ENCODE results near the gene AOAH. TPM values are rescaled to one million over a fixed set of nuclear protein-coding genes. Genes with fewer than 3 reads are reported as not detected.

AOAH gene, protein sequence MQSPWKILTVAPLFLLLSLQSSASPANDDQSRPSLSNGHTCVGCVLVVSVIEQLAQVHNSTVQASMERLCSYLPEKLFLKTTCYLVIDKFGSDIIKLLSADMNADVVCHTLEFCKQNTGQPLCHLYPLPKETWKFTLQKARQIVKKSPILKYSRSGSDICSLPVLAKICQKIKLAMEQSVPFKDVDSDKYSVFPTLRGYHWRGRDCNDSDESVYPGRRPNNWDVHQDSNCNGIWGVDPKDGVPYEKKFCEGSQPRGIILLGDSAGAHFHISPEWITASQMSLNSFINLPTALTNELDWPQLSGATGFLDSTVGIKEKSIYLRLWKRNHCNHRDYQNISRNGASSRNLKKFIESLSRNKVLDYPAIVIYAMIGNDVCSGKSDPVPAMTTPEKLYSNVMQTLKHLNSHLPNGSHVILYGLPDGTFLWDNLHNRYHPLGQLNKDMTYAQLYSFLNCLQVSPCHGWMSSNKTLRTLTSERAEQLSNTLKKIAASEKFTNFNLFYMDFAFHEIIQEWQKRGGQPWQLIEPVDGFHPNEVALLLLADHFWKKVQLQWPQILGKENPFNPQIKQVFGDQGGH
- total RNA-seq (10 to 100 TPM in 1 of 2 donors, 1 to 10 TPM in 1; 10.0 to 34.9 TPM), polyA plus RNA-seq (10 to 100 TPM in 1 of 2 donors, 1 to 10 TPM in 1; 1.9 to 13.5 TPM)
- long read RNA-seq, donor 1, transcript AOAH-211 (21 exons, 2,381 nt) = major isoform, 13 of 16 reads
- long read RNA-seq, donor 1, partial matches to known transcripts = 1 of 16 reads
- long read RNA-seq, donor 1, other reads (novel, unspliced or antisense) = 2 of 16 reads
- long read RNA-seq, donor 2, partial matches to known transcripts = 1 of 7 reads
- long read RNA-seq, donor 2, other reads (novel, unspliced or antisense) = 6 of 7 reads

DNA sequence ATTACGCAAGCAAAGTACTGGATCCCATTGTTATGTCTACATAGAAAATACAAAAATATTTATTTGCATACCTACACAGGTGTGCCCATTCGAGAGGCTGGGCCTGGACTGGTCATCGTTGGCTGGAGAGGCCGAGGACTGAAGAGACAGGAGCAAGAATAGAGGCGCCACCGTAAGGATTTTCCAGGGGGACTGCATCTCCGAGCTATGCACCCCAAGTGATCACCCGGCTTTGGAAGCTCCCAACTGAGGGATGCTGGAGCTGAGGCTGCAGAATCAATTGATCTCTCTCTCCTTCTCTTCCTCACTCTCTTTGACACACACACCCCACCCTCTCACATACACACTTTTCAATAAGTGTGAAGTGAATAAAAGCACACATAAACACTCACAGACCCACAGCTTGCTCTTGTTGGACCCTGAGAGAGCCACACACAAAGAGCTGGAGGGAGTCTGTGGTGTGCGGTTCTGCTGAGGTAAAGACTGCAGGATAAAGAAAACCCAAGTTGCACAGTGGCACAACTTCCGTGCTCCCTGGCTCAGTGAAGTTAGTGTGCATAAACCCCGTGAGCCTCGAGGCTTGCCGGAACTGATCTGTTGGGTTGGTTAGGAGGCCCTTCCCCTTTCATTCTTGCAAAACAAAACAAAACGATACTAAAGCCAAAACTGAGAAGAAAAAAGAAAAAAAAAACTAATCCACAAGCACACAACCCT lies at the start of gene AOAH:
Gene AOAH (minus strand): TSS at position 544 of the 714 bp plus-strand sequence. CDS start 346 bp downstream, at position 198.
- DNase-seq (peak in 1 of 2 donors; percentile 86), ATAC-seq (ENCODE audit: low FRiP score) (no peak)
- H3K4me3 ChIP-seq (ENCODE audit: low read length in 2 of 2) = no peak within 1 kb of the TSS
- no peaks in the 10 kb centered on the region for H3K36me3 ChIP-seq (ENCODE audit: control insufficient read depth in 1 of 2, insufficient read depth in 2 of 2, low read length in 1 of 2)
- intact Hi-C loops (cut with DNase I) = no loop called here
- H3K27me3 ChIP-seq (ENCODE audit: control insufficient read depth in 1 of 2, insufficient read depth in 2 of 2, low read length in 1 of 2) = no peaks in the 10 kb centered on the region
- 59 to 66% methylated on average over 14 of the region's 14 CpGs for WGBS, 2 donors
- H3K9me3 ChIP-seq (ENCODE audit: control insufficient read depth, low read length) = no peaks in the 10 kb centered on the region
- no peak within 1 kb of the TSS for H3K27ac ChIP-seq (ENCODE audit: low read depth in 1 of 2, low read length in 2 of 2)
- H3K4me1 ChIP-seq (ENCODE audit: control insufficient read depth in 1 of 2, insufficient read depth in 2 of 2, low read length in 2 of 2) = no peaks in the 10 kb centered on the region

DNA sequence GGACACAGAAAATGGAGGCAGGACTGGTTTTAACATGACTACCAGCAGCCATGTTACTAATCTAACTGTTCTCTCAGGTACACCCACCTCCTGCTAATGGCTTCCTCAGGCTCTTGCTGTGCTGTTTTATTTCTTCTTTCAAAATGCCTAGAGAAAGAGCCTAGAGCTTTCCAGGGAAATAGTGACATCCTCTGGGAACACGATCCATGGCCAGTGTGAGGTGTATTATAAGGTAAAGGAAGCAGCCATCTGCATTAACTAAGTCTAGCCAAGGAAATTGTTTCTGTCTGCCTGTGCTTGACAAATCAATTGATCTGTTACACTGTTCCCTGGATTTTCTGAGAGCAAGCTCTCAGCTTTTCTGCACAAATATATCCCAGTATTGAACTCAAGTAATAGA lies 42.2 kb upstream of the AOAH start:
- ATAC-seq (ENCODE audit: low FRiP score) (no peak), DNase-seq (no peak)
- Histone ChIP-seq H3K27me3 (ENCODE audit: control insufficient read depth in 1 of 2, insufficient read depth in 2 of 2, low read length in 1 of 2) (no peaks in the 10 kb centered on the region), H3K4me1 (ENCODE audit: control insufficient read depth in 1 of 2, insufficient read depth in 2 of 2, low read length in 2 of 2) (no peaks in the 10 kb centered on the region), H3K36me3 (ENCODE audit: control insufficient read depth in 1 of 2, insufficient read depth in 2 of 2, low read length in 1 of 2) (no peaks in the 10 kb centered on the region), H3K27ac (ENCODE audit: low read depth in 1 of 2, low read length in 2 of 2) (no peak overlapping the region), H3K9me3 (ENCODE audit: control insufficient read depth, low read length) (no peaks in the 10 kb centered on the region), H3K4me3 (ENCODE audit: low read length in 2 of 2) (no peak overlapping the region)
- WGBS, 2 donors = 90 to 94% methylated on average over 1 of the region's 1 CpG
- intact Hi-C loops (cut with DNase I) = no loop called here

DNA sequence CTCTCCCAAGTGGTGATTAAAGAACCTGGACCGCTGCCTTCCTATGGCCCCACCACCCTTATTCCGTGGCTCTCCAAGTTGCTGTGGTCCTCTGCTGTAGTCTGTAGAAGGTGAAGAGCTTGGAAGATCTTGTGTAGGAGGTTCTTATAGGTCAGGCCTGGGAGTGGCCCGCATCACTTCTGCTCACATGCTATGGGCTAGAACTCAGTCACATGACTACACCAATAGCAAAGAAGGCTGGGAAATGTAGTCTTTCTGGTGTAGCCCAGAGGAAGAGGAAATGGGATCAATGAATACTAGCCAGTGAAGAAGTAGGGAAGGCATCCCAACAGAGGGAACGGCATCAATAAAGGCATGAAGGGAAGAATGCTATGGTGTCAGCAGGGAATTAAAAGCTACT lies 41.3 kb upstream of the AOAH start:
- Histone ChIP-seq H3K4me3 (ENCODE audit: low read length in 2 of 2) (no peak overlapping the region), H3K9me3 (ENCODE audit: control insufficient read depth, low read length) (no peaks in the 10 kb centered on the region), H3K36me3 (ENCODE audit: control insufficient read depth in 1 of 2, insufficient read depth in 2 of 2, low read length in 1 of 2) (no peaks in the 10 kb centered on the region), H3K4me1 (ENCODE audit: control insufficient read depth in 1 of 2, insufficient read depth in 2 of 2, low read length in 2 of 2) (no peaks in the 10 kb centered on the region), H3K27me3 (ENCODE audit: control insufficient read depth in 1 of 2, insufficient read depth in 2 of 2, low read length in 1 of 2) (no peaks in the 10 kb centered on the region), H3K27ac (ENCODE audit: low read depth in 1 of 2, low read length in 2 of 2) (no peak overlapping the region)
- DNase-seq (no peak), ATAC-seq (ENCODE audit: low FRiP score) (no peak)
- intact Hi-C loops (cut with DNase I) = no loop called here
- 77 to 94% methylated on average over 4 of the region's 4 CpGs for WGBS, 2 donors

DNA sequence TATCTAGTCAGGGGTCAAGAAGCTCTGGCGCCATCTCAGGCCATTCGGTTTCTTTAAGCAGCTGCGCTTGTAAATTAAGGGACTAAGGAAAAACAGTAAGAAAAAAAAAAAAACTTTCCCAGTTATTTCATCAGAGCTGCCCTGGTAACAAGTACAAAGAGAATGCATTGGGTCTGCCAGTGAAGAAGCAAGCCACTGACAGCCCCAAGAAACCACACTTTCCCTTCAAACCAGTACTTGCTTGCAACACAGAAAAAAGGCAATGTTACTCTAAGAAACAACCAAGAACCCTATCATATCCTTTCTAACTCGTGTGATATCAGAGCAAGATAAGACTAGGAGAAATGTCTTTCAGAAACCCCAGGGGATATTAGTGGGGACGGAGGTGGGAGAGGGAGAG lies 40.6 kb upstream of the AOAH start:
- Histone ChIP-seq H3K27ac (ENCODE audit: low read depth in 1 of 2, low read length in 2 of 2) (no peak overlapping the region), H3K4me3 (ENCODE audit: low read length in 2 of 2) (no peak overlapping the region), H3K27me3 (ENCODE audit: control insufficient read depth in 1 of 2, insufficient read depth in 2 of 2, low read length in 1 of 2) (no peaks in the 10 kb centered on the region), H3K9me3 (ENCODE audit: control insufficient read depth, low read length) (no peaks in the 10 kb centered on the region), H3K4me1 (ENCODE audit: control insufficient read depth in 1 of 2, insufficient read depth in 2 of 2, low read length in 2 of 2) (no peaks in the 10 kb centered on the region), H3K36me3 (ENCODE audit: control insufficient read depth in 1 of 2, insufficient read depth in 2 of 2, low read length in 1 of 2) (no peaks in the 10 kb centered on the region)
- no peak for DNase-seq
- intact Hi-C loops (cut with DNase I) = no loop called here
- no peak for ATAC-seq (ENCODE audit: low FRiP score)
- 72 to 78% methylated on average over 5 of the region's 5 CpGs for WGBS, 2 donors

DNA sequence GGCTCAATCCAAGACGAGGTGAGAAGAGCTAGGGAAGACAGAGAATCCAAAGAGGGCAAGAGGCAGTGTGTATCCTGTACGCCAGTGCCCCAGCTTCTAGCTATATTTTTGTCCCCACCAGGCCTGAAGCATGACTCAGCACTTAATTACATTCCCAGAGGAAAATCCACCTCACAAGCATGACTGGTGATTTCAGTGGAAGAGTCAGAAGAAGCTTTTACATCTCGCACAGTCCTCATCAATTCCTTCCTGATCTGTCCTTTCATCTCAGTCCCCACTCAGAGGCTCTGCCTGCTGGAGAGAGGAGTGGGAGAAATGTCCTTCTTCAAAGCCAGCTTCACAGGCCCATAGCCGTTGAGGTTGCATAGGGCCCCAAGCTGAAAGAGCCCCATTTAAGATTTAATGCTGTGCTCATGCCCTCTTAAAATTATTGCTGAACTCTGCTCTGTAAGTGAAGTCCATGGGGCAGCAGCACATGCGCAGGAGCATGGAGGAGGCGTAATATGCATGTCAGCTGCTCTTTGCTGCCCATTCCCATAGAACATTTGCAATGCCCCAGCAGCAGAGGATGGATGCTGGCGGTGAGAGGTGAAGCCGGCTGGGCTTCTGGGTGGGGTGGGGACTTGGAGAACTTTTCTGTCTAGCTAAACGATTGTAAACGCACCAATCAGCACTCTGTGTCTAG lies 39.0 kb upstream of the AOAH start:
- Histone ChIP-seq H3K4me3 (ENCODE audit: low read length in 2 of 2) (no peak overlapping the region), H3K36me3 (ENCODE audit: control insufficient read depth in 1 of 2, insufficient read depth in 2 of 2, low read length in 1 of 2) (no peaks in the 10 kb centered on the region), H3K27me3 (ENCODE audit: control insufficient read depth in 1 of 2, insufficient read depth in 2 of 2, low read length in 1 of 2) (no peaks in the 10 kb centered on the region), H3K9me3 (ENCODE audit: control insufficient read depth, low read length) (no peaks in the 10 kb centered on the region), H3K4me1 (ENCODE audit: control insufficient read depth in 1 of 2, insufficient read depth in 2 of 2, low read length in 2 of 2) (no peaks in the 10 kb centered on the region), H3K27ac (ENCODE audit: low read depth in 1 of 2, low read length in 2 of 2) (no peak overlapping the region)
- 90 to 93% methylated on average over 10 of the region's 10 CpGs for WGBS, 2 donors
- intact Hi-C loops (cut with DNase I) = no loop called here
- DNase-seq = no peak
- ATAC-seq (ENCODE audit: low FRiP score) = no peak

DNA sequence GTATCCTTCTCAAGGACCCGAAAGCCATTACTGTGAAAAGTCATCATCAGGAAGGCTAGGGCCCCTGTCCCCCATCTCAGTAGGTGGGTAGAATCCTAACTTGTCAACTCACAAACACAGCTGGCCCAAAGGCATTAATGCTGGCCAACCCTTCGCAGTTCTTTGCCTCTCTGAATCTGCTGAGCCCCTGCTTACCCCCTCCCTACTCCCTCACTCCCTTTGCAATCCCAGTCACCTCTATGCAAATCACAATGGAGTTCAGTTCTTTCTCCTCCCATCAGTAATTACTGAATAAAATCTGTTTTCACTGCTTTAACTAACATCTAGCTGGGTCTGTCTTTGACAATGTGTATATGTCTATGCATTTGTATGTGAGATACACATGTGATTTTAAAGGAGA lies 38.1 kb upstream of the AOAH start:
- H3K4me3 ChIP-seq (ENCODE audit: low read length in 2 of 2) = no peak overlapping the region
- no peaks in the 10 kb centered on the region for H3K9me3 ChIP-seq (ENCODE audit: control insufficient read depth, low read length)
- WGBS, 2 donors = 94% methylated on average over 2 of the region's 2 CpGs
- H3K4me1 ChIP-seq (ENCODE audit: control insufficient read depth in 1 of 2, insufficient read depth in 2 of 2, low read length in 2 of 2) = no peaks in the 10 kb centered on the region
- intact Hi-C loops (cut with DNase I) = no loop called here
- DNase-seq (no peak), ATAC-seq (ENCODE audit: low FRiP score) (no peak)
- H3K27ac ChIP-seq (ENCODE audit: low read depth in 1 of 2, low read length in 2 of 2) = no peak overlapping the region
- no peaks in the 10 kb centered on the region for H3K27me3 ChIP-seq (ENCODE audit: control insufficient read depth in 1 of 2, insufficient read depth in 2 of 2, low read length in 1 of 2)
- H3K36me3 ChIP-seq (ENCODE audit: control insufficient read depth in 1 of 2, insufficient read depth in 2 of 2, low read length in 1 of 2) = no peaks in the 10 kb centered on the region

DNA sequence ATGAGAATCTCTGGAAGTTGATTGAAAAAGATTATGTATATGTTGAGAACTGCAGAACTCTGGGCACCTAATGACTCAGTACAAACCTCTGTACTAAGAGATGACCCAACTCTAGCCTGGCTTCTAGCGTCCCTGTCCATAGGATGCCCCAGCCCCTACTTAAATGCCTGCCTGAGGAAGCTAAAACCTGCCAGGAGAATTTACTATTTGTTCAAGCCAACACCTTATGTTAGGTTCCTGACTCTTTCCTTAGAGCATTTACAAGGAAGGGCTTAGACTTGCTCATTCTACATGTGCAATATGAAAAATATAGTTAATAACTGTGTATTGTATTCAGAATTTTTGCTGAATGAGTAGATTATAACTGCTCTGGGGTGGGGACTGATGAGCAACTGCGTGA lies 37.5 kb upstream of the AOAH start:
- 94 to 100% methylated on average over 2 of the region's 2 CpGs for WGBS, 2 donors
- intact Hi-C loops (cut with DNase I) = no loop called here

More for the DNA sequence above, 37.5 kb upstream of the AOAH start:
- Histone ChIP-seq H3K36me3 (ENCODE audit: control insufficient read depth in 1 of 2, insufficient read depth in 2 of 2, low read length in 1 of 2) (no peaks in the 10 kb centered on the region), H3K27me3 (ENCODE audit: control insufficient read depth in 1 of 2, insufficient read depth in 2 of 2, low read length in 1 of 2) (no peaks in the 10 kb centered on the region), H3K9me3 (ENCODE audit: control insufficient read depth, low read length) (no peaks in the 10 kb centered on the region), H3K4me3 (ENCODE audit: low read length in 2 of 2) (no peak overlapping the region), H3K4me1 (ENCODE audit: control insufficient read depth in 1 of 2, insufficient read depth in 2 of 2, low read length in 2 of 2) (no peaks in the 10 kb centered on the region), H3K27ac (ENCODE audit: low read depth in 1 of 2, low read length in 2 of 2) (no peak overlapping the region)
- no peak for ATAC-seq (ENCODE audit: low FRiP score)
- DNase-seq = no peak
